ENCODE results near the gene MGMT.

DNA sequence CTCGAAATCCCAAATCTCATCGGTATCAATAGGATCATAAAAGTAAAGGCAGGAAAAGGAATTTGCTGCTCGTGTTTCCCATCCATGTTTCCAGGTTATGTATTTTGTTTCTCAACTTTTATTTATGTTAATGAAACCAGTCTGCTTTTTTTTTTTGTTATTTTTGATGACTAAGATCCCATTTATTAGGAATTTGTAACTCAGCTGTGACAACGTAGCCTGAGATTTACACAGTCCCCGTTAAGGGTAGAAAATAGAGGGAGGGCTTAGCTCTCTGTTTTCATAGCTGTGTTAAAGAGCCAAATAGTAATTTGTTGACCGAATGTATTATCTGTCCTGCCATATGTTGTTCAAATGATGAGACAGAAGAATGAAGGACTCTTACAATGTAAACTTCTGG, 164.0 kb downstream of the MGMT start:
- TF ChIP-seq POLR2A (IDR thresholded peaks at IDR 0.05) (no peak), CTCF (IDR thresholded peaks at IDR 0.05) (no peak)
